Stimulated activated naive CD8-positive, alpha-beta T cell treated with anti-CD3 and anti-CD28 coated beads, Interleukin-15, Interleukin-2, amounts not matched to agents 100 ng/mL and 50 ng/mL, for 24 hours (primary cell): ENCODE measurements around the gene DCAF17.
"Not testable (repeated sequence)": the region's sequence is repeated elsewhere in the genome, so short reads cannot be mapped to it uniquely, and the experiment has no call there.

Experiments used
- H3K27ac Mint-ChIP-seq: one replicate; pipeline ENCODE4 v1.8.0; 2021; ENCODE audit warnings: mild to moderate bottlenecking, mixed read lengths
- H3K27me3 Mint-ChIP-seq: one replicate; pipeline ENCODE4 v1.8.0; 2021; ENCODE audit warnings: mixed read lengths
- H3K36me3 Mint-ChIP-seq: one replicate; pipeline ENCODE4 v1.8.0; 2021; ENCODE audit warnings: low read depth, mixed read lengths
- H3K4me1 Mint-ChIP-seq: one replicate; pipeline ENCODE4 v1.8.0; 2021; ENCODE audit warnings: low read depth, mixed read lengths
- H3K4me3 Mint-ChIP-seq: one replicate; pipeline ENCODE4 v1.8.0; 2021; ENCODE audit warnings: mild to moderate bottlenecking, mixed read lengths
- H3K9me3 Mint-ChIP-seq: one replicate; pipeline ENCODE4 v1.8.0; 2021; ENCODE audit warnings: mixed read lengths

The DCAF17 gene

GRCh38 chr2:171529914-171530313, 95.9 kb downstream of the DCAF17 start:
- no peak overlapping the region for H3K4me3 Mint-ChIP-seq
- H3K36me3 Mint-ChIP-seq, result no peaks in the 10 kb centered on the region
- H3K9me3 Mint-ChIP-seq, result peaks cover 5% of the 10 kb centered on the region
- no peaks in the 10 kb centered on the region for H3K4me1 Mint-ChIP-seq
- H3K27me3 Mint-ChIP-seq, result peaks cover 33% of the 10 kb centered on the region
- H3K27ac Mint-ChIP-seq, result no peak overlapping the region

- Mint-ChIP-seq H3K9me3 (peaks cover 5% of the 10 kb centered on the region), H3K4me3 (no peak overlapping the region), H3K27me3 (peaks cover 28% of the 10 kb centered on the region), H3K36me3 (no peaks in the 10 kb centered on the region), H3K4me1 (no peaks in the 10 kb centered on the region), H3K27ac (no peak overlapping the region)
Measured at GRCh38 chr2:171530378-171530777, 96.4 kb downstream of the DCAF17 start.

GRCh38 chr2:171530859-171531258, 96.8 kb downstream of the DCAF17 start:
- H3K4me3 Mint-ChIP-seq, H3K9me3 Mint-ChIP-seq, H3K4me1 Mint-ChIP-seq, H3K27ac Mint-ChIP-seq, H3K36me3 Mint-ChIP-seq: not testable (repeated sequence)
- peaks cover 26% of the 10 kb centered on the region for H3K27me3 Mint-ChIP-seq

- no peaks in the 10 kb centered on the region for H3K4me1 Mint-ChIP-seq
- H3K27ac Mint-ChIP-seq, result no peak overlapping the region
- no peak overlapping the region for H3K4me3 Mint-ChIP-seq
- no peaks in the 10 kb centered on the region for H3K36me3 Mint-ChIP-seq
- peaks cover 26% of the 10 kb centered on the region for H3K27me3 Mint-ChIP-seq
- H3K9me3 Mint-ChIP-seq, result peaks cover 5% of the 10 kb centered on the region
Measured at GRCh38 chr2:171531291-171531690, 97.3 kb downstream of the DCAF17 start.

GRCh38 chr2:171531836-171532450, 97.9 kb downstream of the DCAF17 start:
- peaks cover 22% of the 10 kb centered on the region for H3K27me3 Mint-ChIP-seq
- H3K4me3 Mint-ChIP-seq, result no peak overlapping the region
- H3K9me3 Mint-ChIP-seq, result peaks cover 5% of the 10 kb centered on the region
- no peaks in the 10 kb centered on the region for H3K36me3 Mint-ChIP-seq
- no peaks in the 10 kb centered on the region for H3K4me1 Mint-ChIP-seq
- H3K27ac Mint-ChIP-seq, result no peak overlapping the region

GRCh38 chr2:171533331-171533730, 99.3 kb downstream of the DCAF17 start:
- Mint-ChIP-seq H3K4me3 (no peak overlapping the region), H3K9me3 (peaks cover 5% of the 10 kb centered on the region), H3K27me3 (peaks cover 19% of the 10 kb centered on the region), H3K4me1 (no peaks in the 10 kb centered on the region), H3K27ac (no peak overlapping the region), H3K36me3 (no peaks in the 10 kb centered on the region)
